ENCODE results near the gene STH.

DNA sequence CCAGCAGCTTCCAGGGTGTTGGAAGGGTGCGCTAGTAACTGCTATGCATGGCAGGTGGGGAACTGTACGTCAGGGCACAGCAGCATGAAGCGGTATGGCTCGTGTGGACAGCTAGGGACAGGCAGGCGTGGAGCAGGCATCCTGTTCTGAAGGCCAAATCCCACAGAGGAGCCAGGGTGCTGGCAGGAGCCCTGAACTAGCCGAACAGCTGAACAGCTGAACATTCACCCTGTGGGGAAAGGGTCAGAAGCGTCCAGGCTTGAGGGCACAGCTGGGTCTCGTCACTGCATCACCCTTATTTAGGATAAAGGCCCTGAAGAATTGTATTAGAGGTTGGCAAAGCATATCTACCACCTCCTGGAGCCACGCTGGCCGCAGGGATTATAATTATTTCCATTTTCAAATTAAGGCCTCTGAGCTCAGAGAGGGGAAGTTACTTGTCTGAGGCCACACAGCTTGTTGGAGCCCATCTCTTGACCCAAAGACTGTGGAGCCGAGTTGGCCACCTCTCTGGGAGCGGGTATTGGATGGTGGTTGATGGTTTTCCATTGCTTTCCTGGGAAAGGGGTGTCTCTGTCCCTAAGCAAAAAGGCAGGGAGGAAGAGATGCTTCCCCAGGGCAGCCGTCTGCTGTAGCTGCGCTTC, 3.3 kb upstream of the STH start:
- TF ChIP-seq CTCF (IDR thresholded peaks at IDR 0.05) (no peak), EZH2phosphoT487 (IDR thresholded peaks at IDR 0.05) (no peak)

Data from neural progenitor cell (in vitro differentiated cells).